Stimulated activated naive B cell treated with anti-CD40 and anti-IgM and Interleukin-4, amounts not matched to agents 10 μg/mL and 1 μg/mL and 100 μg/mL, for 72 hours (primary cell): ENCODE measurements around the gene DOCK3.
"Not testable (repeated sequence)": the region's sequence is repeated elsewhere in the genome, so short reads cannot be mapped to it uniquely, and the experiment has no call there.

Source experiments
- ATAC-seq, 2 donors: fragments of 150-1000 bp; cut with Tn5 transposase; replicated peaks; 2 replicates each; pipeline ENCODE4 v1.10.0; 2021; ENCODE audit warnings: moderate library complexity in 1 of 2
- DNase-seq: peaks from one replicate; pipeline ENCODE4 v3.0.0; 2021
- H3K27ac Mint-ChIP-seq: one replicate; pipeline ENCODE4 v1.8.0; 2022; ENCODE audit warnings: mild to moderate bottlenecking, mixed read lengths
- H3K27me3 Mint-ChIP-seq, 2 donors: one replicate each; pipeline ENCODE4 v1.8.0; 2022; ENCODE audit warnings: mixed read lengths in 2 of 2
- H3K36me3 Mint-ChIP-seq, 2 donors: one replicate each; pipeline ENCODE4 v1.8.0; 2022; ENCODE audit warnings: mixed read lengths in 2 of 2, mild to moderate bottlenecking in 1 of 2
- H3K4me1 Mint-ChIP-seq, 2 donors: one replicate each; pipeline ENCODE4 v1.8.0; 2022; ENCODE audit warnings: mixed read lengths in 2 of 2, mild to moderate bottlenecking in 1 of 2
- H3K4me3 Mint-ChIP-seq, 2 donors: one replicate each; pipeline ENCODE4 v1.8.0; 2022; ENCODE audit warnings: mild to moderate bottlenecking in 2 of 2, mixed read lengths in 2 of 2, moderate library complexity in 1 of 2
- H3K9me3 Mint-ChIP-seq, 2 donors: one replicate each; pipeline ENCODE4 v1.8.0; 2022; ENCODE audit warnings: mixed read lengths in 2 of 2, mild to moderate bottlenecking in 1 of 2

Gene DOCK3

GRCh38 chr3:51245867-51246266, 571.1 kb downstream of the DOCK3 start:
- Mint-ChIP-seq H3K27ac (no peak overlapping the region), H3K36me3 (no peaks in the 10 kb centered on the region), H3K4me1 (no peaks in the 10 kb centered on the region), H3K9me3 (no peaks in the 10 kb centered on the region), H3K27me3 (peaks cover 7 to 15% of the 10 kb centered on the region in 2 donors), H3K4me3 (no peak overlapping the region)
- ATAC-seq (no peak), DNase-seq (no peak)

DNA sequence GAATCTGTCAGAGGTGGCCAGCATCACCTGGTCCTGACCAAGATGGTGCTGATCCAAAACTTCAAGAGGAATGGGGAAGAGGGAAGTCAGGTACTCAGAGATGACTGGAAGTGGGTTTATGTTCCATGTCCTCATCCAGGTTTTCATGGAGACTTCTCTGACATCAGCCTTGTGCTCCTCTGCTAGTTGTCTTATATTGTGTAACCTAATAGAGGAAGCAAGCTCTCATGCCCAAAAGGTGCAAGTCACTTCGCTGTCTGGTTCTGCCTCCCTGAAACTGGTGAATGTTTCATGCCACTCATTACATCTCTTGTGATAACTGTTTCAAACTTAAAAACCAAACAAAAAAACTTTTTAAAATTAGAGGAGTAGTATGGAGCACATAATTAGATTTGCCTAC, 583.1 kb downstream of the DOCK3 start:
- H3K27ac Mint-ChIP-seq, result no peak overlapping the region
- DNase-seq, result no peak
- no peak for ATAC-seq
- H3K4me3 Mint-ChIP-seq, result no peak overlapping the region
- H3K27me3 Mint-ChIP-seq, result peaks cover 24 to 27% of the 10 kb centered on the region in 2 donors
- H3K36me3 Mint-ChIP-seq, result no peaks in the 10 kb centered on the region
- H3K4me1 Mint-ChIP-seq, result no peaks in the 10 kb centered on the region
- H3K9me3 Mint-ChIP-seq, result peaks cover 0 to 4% of the 10 kb centered on the region in 2 donors

DNA sequence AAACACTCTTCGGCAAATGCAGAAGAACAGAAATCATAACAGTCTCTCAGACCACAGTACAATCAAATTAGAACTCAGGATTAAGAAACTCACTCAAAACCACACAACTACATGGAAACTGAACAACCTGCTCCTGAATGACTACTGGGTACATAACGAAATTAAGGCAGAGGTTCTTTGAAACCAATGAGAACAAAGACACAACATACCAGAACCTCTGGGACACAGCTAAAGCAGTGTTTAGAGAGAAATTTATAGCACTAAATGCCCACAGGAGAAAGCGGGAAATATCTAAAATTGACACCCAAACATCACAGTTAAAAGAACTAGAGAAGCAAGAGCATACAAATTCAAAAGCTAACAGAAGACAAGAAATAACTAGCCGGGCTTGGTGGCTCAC, 589.4 kb downstream of the DOCK3 start:
- not testable (repeated sequence) for ATAC-seq, DNase-seq, H3K27ac Mint-ChIP-seq, H3K4me3 Mint-ChIP-seq, H3K36me3 Mint-ChIP-seq
- H3K27me3 Mint-ChIP-seq, result peaks cover 16 to 17% of the 10 kb centered on the region in 2 donors
- H3K4me1 Mint-ChIP-seq, result peaks cover 7 to 14% of the 10 kb centered on the region in 2 donors
- H3K9me3 Mint-ChIP-seq, result peaks cover 10 to 15% of the 10 kb centered on the region in 2 donors

- no peak overlapping the region for H3K27ac Mint-ChIP-seq
- DNase-seq (no peak), ATAC-seq (no peak)
- no peak overlapping the region for H3K4me3 Mint-ChIP-seq
- H3K27me3 Mint-ChIP-seq, result peaks cover under 1 to 2% of the 10 kb centered on the region in 2 donors
- H3K9me3 Mint-ChIP-seq, result peaks cover 10% of the 10 kb centered on the region in 2 donors
- peaks cover 7 to 14% of the 10 kb centered on the region in 2 donors for H3K4me1 Mint-ChIP-seq
- peaks cover 2 to 3% of the 10 kb centered on the region in 2 donors for H3K36me3 Mint-ChIP-seq
Observed at GRCh38 chr3:51268132-51268531, 593.4 kb downstream of the DOCK3 start.

DNA sequence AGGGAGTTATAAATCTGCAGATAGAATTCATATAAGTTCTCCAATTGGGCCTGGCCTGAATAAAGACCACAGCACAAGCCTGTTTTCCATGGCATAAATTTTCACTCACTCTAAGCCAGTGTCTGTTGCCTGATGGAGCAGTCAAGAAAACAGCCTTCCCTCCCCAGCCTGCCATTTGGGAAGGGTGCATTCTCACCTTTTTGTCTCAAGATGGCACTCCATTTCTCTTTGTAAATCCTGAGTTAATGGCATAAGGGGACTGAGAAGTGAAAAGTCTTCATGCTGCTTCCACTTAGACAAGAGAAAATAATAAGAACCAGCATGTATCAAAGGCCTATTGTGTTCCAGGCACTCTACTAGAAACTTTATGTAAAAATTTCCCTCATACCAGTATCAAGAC, 594.7 kb downstream of the DOCK3 start:
- no peak overlapping the region for H3K27ac Mint-ChIP-seq
- H3K36me3 Mint-ChIP-seq, result peaks cover 2 to 3% of the 10 kb centered on the region in 2 donors
- peaks cover 0 to 5% of the 10 kb centered on the region in 2 donors for H3K27me3 Mint-ChIP-seq
- peaks cover 7 to 14% of the 10 kb centered on the region in 2 donors for H3K4me1 Mint-ChIP-seq
- no peak for ATAC-seq
- no peak for DNase-seq
- H3K4me3 Mint-ChIP-seq, result no peak overlapping the region
- peaks cover 10% of the 10 kb centered on the region in 2 donors for H3K9me3 Mint-ChIP-seq

DNA sequence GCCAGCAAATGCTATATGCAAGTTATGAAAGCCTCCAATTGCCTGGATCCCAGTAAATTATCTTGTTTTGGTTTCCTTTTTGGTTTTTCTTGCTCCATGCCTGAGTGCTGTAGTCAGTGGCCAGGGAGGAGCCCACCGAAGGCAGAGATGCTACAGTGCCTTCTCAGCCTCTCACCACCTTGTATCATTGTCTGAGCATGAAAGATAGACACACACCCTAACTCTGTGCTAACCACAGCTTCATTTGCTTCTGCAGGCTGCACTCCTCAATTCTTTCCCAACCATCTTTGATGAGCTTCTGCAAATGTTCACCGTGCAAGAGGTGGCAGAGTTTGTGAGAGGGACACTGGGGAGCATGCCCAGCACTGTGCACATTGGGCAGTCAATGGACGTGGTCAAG, 595.8 kb downstream of the DOCK3 start:
- DNase-seq, result no peak
- peaks cover 10% of the 10 kb centered on the region in 2 donors for H3K9me3 Mint-ChIP-seq
- no peak overlapping the region for H3K27ac Mint-ChIP-seq
- H3K27me3 Mint-ChIP-seq, result peaks cover 0 to 5% of the 10 kb centered on the region in 2 donors
- peaks cover 5 to 6% of the 10 kb centered on the region in 2 donors for H3K4me1 Mint-ChIP-seq
- no peak for ATAC-seq
- H3K36me3 Mint-ChIP-seq, result peaks cover 2 to 3% of the 10 kb centered on the region in 2 donors
- no peak overlapping the region for H3K4me3 Mint-ChIP-seq

- ATAC-seq, result no peak
- peaks cover 0 to 5% of the 10 kb centered on the region in 2 donors for H3K27me3 Mint-ChIP-seq
Observed at GRCh38 chr3:51271172-51271571, 596.4 kb downstream of the DOCK3 start.

DNA sequence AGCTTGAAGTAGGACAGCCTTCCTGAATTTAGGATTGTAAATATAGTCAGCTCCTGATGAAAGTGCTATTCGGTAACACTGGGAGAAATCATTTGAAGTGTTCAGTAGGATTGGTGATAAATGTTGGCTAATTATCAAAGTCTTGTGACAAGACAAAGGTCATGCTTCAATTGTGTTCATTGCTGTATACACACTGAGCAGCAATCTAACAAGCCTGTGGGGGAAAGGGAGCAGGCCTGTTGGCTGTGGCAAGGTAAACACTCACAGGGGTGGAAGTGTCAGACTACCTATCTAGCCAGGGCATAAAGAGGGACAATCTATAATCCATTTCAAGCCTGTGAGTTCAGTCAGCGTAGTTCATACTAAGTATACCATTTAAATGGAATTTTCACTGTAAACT, 599.3 kb downstream of the DOCK3 start:
- Mint-ChIP-seq H3K27me3 (peaks cover 0 to 5% of the 10 kb centered on the region in 2 donors), H3K9me3 (no peaks in the 10 kb centered on the region), H3K36me3 (no peaks in the 10 kb centered on the region), H3K4me3 (no peak overlapping the region), H3K4me1 (no peaks in the 10 kb centered on the region), H3K27ac (no peak overlapping the region)
- DNase-seq (no peak), ATAC-seq (no peak)

More at GRCh38 chr3:51271172-51271571, 596.4 kb downstream of the DOCK3 start:
- Mint-ChIP-seq H3K9me3 (peaks cover 5 to 6% of the 10 kb centered on the region in 2 donors), H3K4me1 (no peaks in the 10 kb centered on the region), H3K27ac (no peak overlapping the region), H3K4me3 (no peak overlapping the region), H3K36me3 (peaks cover 0 to 3% of the 10 kb centered on the region in 2 donors)
- DNase-seq, result no peak

DNA sequence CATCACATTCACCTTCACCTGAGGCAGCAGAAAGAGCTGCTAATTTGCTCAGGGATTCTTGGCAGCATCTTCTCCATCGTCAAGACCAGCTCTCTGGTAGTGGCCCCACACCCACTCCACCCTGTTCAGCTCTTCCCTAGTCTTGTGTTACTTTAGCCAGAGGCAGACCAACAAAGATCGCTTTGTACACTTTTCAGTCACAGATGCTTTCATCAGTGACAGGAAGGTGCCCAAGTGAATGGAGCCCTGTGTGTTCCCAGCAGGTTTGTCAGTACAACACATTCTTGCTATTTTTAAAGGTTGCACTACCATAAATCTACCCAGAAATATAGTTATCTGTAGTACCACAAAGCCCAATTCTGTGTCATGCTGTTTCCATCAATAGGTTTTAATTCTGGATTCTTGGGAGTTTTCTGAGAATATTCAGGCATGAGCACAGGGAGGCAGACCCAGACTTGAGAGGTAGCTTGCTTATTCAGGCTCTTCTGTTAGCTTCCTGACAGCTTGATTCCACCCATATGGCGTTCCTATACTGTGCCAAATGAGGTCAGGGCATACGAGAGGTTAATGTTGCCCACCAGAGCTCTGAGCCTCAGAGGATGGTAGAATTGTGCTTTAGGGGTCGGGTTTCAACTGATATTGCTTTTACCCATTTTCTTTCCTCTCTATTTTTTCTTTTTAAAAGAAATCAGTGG, 600.5 kb downstream of the DOCK3 start:
- H3K27ac Mint-ChIP-seq, result no peak overlapping the region
- H3K9me3 Mint-ChIP-seq, result no peaks in the 10 kb centered on the region
- no peak overlapping the region for H3K4me3 Mint-ChIP-seq
- H3K4me1 Mint-ChIP-seq, result no peaks in the 10 kb centered on the region
- no peak for ATAC-seq
- DNase-seq, result no peak
- no peaks in the 10 kb centered on the region for H3K36me3 Mint-ChIP-seq
- peaks cover 0 to 5% of the 10 kb centered on the region in 2 donors for H3K27me3 Mint-ChIP-seq

DNA sequence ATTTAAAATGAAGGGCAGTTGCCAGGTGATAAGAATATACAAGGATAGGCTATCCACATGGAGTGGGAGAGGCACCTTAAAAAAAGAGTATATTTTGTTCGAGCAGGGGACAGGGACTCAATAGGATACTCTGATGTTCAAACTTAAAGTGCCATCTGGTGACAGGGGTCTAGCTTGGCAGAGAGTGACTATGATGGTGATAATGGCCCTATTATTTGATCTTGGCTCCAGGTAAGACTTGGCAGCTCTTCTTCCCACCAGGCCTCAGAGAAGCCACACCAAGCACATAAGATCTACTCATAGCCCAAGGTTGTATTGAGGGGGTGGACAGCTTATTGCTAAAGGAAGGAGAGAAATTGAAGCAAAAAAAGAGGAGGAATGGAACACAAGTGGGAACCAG, 601.3 kb downstream of the DOCK3 start:
- peaks cover under 1 to 5% of the 10 kb centered on the region in 2 donors for H3K27me3 Mint-ChIP-seq
- H3K4me3 Mint-ChIP-seq, result no peak overlapping the region
- H3K36me3 Mint-ChIP-seq, result no peaks in the 10 kb centered on the region
- no peak overlapping the region for H3K27ac Mint-ChIP-seq
- no peaks in the 10 kb centered on the region for H3K4me1 Mint-ChIP-seq
- ATAC-seq (no peak), DNase-seq (no peak)
- no peaks in the 10 kb centered on the region for H3K9me3 Mint-ChIP-seq

DNA sequence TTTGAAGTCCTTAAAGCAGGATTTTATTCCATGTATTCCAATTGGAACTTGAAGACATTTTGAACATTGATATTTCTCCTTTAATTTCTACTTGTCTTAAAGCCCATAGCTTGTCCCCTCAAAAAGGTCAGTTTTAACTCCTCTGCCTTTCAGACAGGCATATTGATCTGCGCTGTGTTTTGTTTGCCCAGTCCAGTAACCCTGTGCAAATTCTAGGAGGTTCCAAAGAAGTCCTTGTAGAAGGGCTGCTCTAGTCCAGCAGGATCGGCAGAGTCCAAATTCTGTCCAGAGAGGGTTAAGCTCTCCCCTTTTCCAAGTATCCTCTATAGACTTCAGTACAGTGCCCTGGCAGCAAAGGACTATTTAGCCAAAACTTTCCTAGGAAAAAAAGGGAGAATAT, 604.7 kb downstream of the DOCK3 start:
- H3K27me3 Mint-ChIP-seq, result peaks cover 9 to 10% of the 10 kb centered on the region in 2 donors
- peaks cover 3% of the 10 kb centered on the region in 2 donors for H3K9me3 Mint-ChIP-seq
- H3K4me3 Mint-ChIP-seq, result no peak overlapping the region
- no peaks in the 10 kb centered on the region for H3K36me3 Mint-ChIP-seq
- no peak for DNase-seq
- no peak overlapping the region for H3K27ac Mint-ChIP-seq
- ATAC-seq, result no peak
- H3K4me1 Mint-ChIP-seq, result no peaks in the 10 kb centered on the region

GRCh38 chr3:51280176-51280575, 605.4 kb downstream of the DOCK3 start:
- no peaks in the 10 kb centered on the region for H3K4me1 Mint-ChIP-seq
- no peaks in the 10 kb centered on the region for H3K36me3 Mint-ChIP-seq
- DNase-seq (no peak), ATAC-seq (no peak)
- peaks cover 10 to 13% of the 10 kb centered on the region in 2 donors for H3K27me3 Mint-ChIP-seq
- H3K4me3 Mint-ChIP-seq, result no peak overlapping the region
- no peak overlapping the region for H3K27ac Mint-ChIP-seq
- H3K9me3 Mint-ChIP-seq, result peaks cover 5 to 6% of the 10 kb centered on the region in 2 donors

DNA sequence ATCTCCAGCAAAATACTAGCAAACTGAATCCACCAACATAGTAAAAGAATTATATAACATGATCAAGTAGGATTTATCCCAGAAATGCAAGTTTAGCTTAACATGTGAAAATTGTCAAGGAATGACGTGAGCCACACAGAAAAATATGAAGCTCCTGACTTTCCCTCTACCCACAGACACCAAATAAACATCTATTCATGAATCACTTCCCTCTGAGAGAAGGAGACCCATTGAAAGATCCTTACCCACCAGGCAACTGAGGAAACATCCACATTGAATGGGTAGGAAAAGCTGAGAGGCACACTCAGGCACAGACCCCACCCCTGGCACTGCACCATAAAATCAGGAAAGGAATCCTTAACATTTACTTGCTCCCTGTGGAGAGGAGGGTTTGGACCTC, 608.2 kb downstream of the DOCK3 start:
- Mint-ChIP-seq H3K4me1 (no peaks in the 10 kb centered on the region), H3K27ac (no peak overlapping the region), H3K9me3 (peaks cover 17% of the 10 kb centered on the region in 2 donors), H3K27me3 (peaks cover 15 to 16% of the 10 kb centered on the region in 2 donors), H3K36me3 (peaks cover 3 to 4% of the 10 kb centered on the region in 2 donors), H3K4me3 (no peak overlapping the region)
- ATAC-seq (no peak), DNase-seq (no peak)

GRCh38 chr3:51283421-51283820, 608.7 kb downstream of the DOCK3 start:
- H3K27ac Mint-ChIP-seq, result no peak overlapping the region
- DNase-seq, result no peak
- H3K4me3 Mint-ChIP-seq, result no peak overlapping the region
- peaks cover 15 to 16% of the 10 kb centered on the region in 2 donors for H3K27me3 Mint-ChIP-seq
- no peak for ATAC-seq
- peaks cover 3 to 4% of the 10 kb centered on the region in 2 donors for H3K36me3 Mint-ChIP-seq
- no peaks in the 10 kb centered on the region for H3K4me1 Mint-ChIP-seq
- H3K9me3 Mint-ChIP-seq, result peaks cover 17% of the 10 kb centered on the region in 2 donors

- H3K27me3 Mint-ChIP-seq, result peaks cover 12 to 16% of the 10 kb centered on the region in 2 donors
- peak; percentile 99 for ATAC-seq
Observed at GRCh38 chr3:51295625-51296024, 620.9 kb downstream of the DOCK3 start.

More at GRCh38 chr3:51295625-51296024, 620.9 kb downstream of the DOCK3 start:
- Mint-ChIP-seq H3K9me3 (peaks cover 9 to 10% of the 10 kb centered on the region in 2 donors), H3K36me3 (no peaks in the 10 kb centered on the region), H3K4me1 (peaks cover 5 to 13% of the 10 kb centered on the region in 2 donors), H3K27ac (no peak overlapping the region), H3K4me3 (no peak overlapping the region)
- DNase-seq, result peak; percentile 16
